Activated CD8-positive, alpha-beta memory T cell treated with anti-CD3 and anti-CD28 coated beads for 1 hour (primary cell): Measurements from ENCODE around the gene POLN.
"Not testable (repeated sequence)": the region's sequence is repeated elsewhere in the genome, so short reads cannot be mapped to it uniquely, and the experiment has no call there.

ENCODE experiments used
- DNase-seq, 2 donors: peaks; one replicate each; pipeline ENCODE4 v3.0.0-alpha.2; 2020; ENCODE audit warnings: low read depth in 1 of 2; ENCODE audit errors: extremely low read depth in 1 of 2

POLN gene

GRCh38 chr4:2172161-2172560 lies 69.8 kb downstream of the POLN start:
- no peak for DNase-seq

GRCh38 chr4:2168469-2169319 lies 73.2 kb downstream of the POLN start:
- DNase-seq, result no peak

DNA sequence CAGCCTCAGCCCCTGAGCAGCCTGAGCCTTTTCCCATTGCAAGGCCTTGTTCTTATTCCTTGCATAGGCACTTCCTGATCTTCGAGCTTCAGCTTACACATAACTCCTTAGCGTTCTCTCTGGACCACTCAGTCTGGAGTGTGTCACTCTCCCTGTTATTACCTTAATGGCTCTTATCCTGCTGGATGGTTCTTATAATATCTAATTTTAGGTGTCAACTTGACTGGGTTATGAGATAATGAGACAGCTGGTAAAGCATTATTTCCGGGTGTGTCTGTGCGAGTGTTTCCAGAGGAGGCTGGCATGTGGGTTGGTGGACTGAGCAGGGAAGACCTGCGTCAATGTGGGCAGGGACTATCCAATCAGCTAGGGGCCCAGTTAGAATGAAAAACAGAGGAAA lies 75.7 kb downstream of the POLN start:
- no peak for DNase-seq

DNA sequence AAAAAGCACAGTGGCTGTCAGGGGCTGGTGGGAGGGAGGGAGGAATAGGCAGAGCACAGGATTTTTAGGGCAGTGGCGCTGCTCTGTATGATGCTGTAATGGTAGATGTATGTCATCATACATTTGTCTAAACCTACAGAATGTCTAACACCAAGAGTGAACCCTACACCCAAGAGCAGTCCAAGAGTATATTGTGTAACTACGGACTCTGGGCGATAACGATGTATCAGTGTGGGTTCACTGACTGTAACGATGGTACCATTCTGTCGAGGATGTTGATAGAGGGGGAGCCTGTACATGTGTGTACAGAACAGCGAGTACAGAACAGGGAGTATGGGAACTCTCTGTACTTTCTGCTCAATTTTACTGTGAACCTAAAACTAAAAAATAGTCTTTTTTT lies 76.5 kb downstream of the POLN start:
- DNase-seq, result no peak

DNA sequence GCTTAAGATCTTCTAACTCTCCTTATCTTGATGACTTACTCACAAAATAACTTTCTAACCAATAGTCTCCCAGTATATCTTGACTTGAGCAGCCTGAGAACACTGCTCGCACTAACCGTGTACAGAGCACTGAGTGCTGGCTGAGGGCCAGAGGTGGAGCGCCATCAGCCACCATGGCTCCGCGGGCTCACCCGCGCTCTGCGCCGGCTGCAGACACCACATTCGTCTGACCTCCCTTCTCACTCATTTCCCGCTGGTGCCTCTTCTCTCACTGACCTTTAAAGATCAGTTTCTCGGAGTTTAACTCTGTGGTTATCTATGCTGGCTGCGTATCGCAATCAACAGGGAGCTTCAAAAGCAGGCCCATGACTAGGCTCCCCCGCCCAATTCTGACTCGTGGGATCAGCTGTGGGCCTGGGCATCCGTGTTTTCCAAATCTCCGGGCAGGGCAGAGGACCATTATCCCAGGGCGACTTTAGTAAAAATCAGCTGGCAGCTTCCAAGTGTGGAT lies 78.6 kb downstream of the POLN start:
- DNase-seq, result no peak

DNA sequence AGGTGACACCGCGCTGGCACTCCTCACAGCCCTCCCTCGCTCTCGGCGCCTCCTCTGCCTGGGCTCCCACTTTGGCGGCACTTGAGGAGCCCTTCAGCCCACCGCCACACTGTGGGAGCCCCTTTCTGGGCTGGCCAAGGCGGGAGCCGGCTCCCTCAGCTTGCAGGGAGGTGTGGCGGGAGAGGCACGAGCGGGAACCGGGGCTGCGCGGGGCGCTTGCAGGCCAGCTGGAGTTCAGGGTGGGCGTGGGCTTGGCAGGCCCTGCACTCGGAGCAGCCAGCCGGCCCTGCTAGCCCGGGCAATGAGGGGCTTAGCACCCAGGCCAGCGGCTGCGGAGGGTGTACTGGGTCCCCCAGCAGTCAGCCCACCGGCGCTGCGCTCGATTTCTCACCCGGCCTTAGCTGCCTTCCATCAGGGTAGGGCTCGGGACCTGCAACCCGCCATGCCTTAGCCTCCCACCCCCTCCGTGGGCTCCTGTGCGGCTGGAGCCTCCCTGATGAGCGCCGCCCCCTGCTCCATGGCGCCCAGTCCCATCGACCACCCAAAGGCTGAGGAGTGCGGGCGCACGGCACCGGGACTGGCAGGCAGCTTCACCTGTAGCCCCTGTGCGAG lies 80.7 kb downstream of the POLN start:
- DNase-seq, result not testable (repeated sequence)

DNA sequence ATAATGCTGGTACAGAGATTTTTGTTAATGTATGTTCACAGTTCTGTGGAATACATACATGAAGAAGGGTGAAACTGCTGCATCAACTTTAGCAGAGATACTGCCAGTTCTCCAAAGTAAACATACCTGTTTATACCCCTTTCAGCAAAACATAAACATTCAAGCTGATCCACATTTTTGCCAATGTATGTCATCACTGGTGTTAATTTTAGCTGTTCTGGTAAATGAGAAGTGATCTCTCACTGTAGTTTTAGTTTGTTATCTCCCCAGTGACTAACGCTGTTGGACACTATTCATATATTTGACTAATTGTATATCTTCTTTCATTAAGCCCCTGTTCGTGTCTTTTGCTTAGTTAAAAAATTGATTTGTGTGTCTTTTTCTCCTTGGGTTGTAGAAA lies 82.0 kb downstream of the POLN start:
- DNase-seq, result no peak

GRCh38 chr4:2155246-2155645 lies 86.7 kb downstream of the POLN start:
- no peak for DNase-seq

- DNase-seq, result no peak
Measured at GRCh38 chr4:2154215-2154740, 87.6 kb downstream of the POLN start.

- no peak for DNase-seq
Measured at GRCh38 chr4:2151544-2151943, 90.4 kb downstream of the POLN start.

GRCh38 chr4:2150076-2150475 lies 91.8 kb downstream of the POLN start:
- DNase-seq, result no peak

- no peak for DNase-seq
Measured at GRCh38 chr4:2142630-2143427, 99.1 kb downstream of the POLN start.

- DNase-seq, result no peak
Measured at GRCh38 chr4:2141762-2142451, 100.0 kb downstream of the POLN start.

- no peak for DNase-seq
Measured at GRCh38 chr4:2141022-2141761, 100.7 kb downstream of the POLN start.

DNA sequence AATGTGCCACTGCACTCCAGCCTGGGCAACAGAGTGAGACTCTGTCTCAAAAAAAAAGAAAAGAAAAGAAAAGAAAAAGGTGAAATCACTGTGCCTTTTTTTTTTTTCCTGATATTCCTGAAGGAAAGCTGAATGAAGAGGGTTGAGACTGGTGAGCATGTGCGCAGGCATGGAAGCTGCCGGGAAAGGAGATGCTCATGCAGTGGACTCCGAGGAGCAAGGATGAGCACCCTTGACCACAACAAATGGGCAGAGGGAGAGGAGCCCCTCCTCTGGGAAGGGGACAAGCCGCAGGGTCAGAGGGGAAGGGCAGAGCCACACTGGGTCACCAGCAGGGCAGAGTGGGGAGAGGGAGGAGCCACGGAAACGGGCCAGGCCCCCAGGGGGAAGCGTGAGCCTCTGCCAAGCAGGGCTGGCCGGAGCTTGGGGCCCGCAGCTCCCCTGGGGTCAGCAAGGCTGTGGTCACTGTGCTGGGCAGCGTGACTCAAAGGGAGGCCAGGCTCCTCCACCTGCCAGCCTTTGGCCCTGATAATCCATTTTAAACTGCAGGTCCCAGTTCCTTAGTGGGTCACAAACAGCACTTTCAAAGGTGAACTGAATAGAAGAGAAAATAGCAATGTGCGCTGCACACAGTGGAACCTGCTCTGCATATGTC lies 102.9 kb downstream of the POLN start:
- no peak for DNase-seq

- DNase-seq, result no peak
Measured at GRCh38 chr4:2136726-2137125, 105.2 kb downstream of the POLN start.

DNA sequence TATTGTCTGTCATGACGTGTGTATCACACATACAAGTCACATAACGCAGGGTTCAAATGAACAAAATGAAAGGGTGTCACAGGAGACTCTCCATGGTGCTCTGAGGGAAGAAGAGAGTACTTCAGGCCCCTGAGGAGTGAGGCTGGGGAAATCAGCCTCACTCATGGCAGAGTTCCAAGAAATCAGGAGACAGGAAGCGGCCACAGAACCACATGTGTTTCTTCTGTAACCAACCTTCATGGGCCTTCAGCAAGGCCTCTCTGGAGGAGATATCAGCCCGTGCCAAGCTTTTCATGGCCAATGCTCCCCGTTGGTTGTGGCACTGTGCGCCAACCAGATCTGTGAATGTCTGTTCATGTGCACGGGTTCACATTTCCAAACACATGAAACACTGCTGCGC lies 106.8 kb downstream of the POLN start:
- no peak for DNase-seq

DNA sequence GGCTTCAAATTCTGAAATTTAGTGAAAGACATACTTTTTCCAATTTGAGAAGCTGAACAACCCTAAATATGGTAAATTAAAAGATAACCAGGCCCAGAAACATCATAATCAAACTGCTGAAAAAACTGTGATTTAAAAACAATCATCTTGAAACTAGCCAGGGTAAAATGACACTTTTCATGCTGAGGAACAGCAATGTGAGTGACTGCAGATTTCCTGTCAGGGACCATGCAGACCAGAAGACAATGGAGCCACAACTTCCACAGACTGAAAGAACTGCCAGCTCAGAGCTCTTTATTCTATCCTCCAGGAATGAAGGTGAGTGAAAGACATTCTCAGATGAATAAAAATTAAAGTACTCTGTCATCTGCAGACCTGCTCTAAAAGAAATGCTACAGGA lies 109.5 kb downstream of the POLN start:
- no peak for DNase-seq

GRCh38 chr4:2127609-2128332 lies 114.2 kb downstream of the POLN start:
- no peak for DNase-seq
